RWPE1 (cell line): Measurements from ENCODE around the gene P2RY14.

Experiments
- CTCF ChIA-PET: fragments of 350-600 bp; sonication (Branson Sonifier 250); formaldehyde crosslinking; extraction: SDS; loops from one replicate; lab custom pipeline; 2021; lab: Yijun Ruan, JAX
- POLR2A ChIA-PET: fragments of 400-600 bp; formaldehyde crosslinking; extraction: SDS; loops from one replicate; lab custom pipeline; 2020; ENCODE audit warnings: antibody characterized with exemption; ENCODE audit not compliant: low non-redundant PET; lab: Yijun Ruan, JAX
- DNase-seq: peaks from one replicate; pipeline ENCODE4 v3.0.0; 2012; ENCODE audit warnings: low spot score
- H3K27ac ChIP-seq: fragments of 450-650 bp; 2 replicates; pipeline ENCODE4 v1.5.1; 2017
- TF ChIP-seq, protein P1 (sequence below): fragments of 450-650 bp; conservative IDR thresholded peaks from 2 replicates; pipeline ENCODE4 v1.5.1; 2017; ENCODE audit warnings: low read depth, mild to moderate bottlenecking

Gene P2RY14

GRCh38 chr3:151209654-151210053 is 68.7 kb downstream of the P2RY14 start:
- no peak for DNase-seq
- ChIA-PET POLR2A (no interaction called here), CTCF (interaction anchor here (0.8 kb wide), 1 partner anchor 122 kb away, joined by 3 read pairs; no protein-coding TSS in a partner anchor)
- H3K27ac ChIP-seq: no peak overlapping the region
- TF ChIP-seq, protein P1, sequence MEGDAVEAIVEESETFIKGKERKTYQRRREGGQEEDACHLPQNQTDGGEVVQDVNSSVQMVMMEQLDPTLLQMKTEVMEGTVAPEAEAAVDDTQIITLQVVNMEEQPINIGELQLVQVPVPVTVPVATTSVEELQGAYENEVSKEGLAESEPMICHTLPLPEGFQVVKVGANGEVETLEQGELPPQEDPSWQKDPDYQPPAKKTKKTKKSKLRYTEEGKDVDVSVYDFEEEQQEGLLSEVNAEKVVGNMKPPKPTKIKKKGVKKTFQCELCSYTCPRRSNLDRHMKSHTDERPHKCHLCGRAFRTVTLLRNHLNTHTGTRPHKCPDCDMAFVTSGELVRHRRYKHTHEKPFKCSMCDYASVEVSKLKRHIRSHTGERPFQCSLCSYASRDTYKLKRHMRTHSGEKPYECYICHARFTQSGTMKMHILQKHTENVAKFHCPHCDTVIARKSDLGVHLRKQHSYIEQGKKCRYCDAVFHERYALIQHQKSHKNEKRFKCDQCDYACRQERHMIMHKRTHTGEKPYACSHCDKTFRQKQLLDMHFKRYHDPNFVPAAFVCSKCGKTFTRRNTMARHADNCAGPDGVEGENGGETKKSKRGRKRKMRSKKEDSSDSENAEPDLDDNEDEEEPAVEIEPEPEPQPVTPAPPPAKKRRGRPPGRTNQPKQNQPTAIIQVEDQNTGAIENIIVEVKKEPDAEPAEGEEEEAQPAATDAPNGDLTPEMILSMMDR: no peak

DNA sequence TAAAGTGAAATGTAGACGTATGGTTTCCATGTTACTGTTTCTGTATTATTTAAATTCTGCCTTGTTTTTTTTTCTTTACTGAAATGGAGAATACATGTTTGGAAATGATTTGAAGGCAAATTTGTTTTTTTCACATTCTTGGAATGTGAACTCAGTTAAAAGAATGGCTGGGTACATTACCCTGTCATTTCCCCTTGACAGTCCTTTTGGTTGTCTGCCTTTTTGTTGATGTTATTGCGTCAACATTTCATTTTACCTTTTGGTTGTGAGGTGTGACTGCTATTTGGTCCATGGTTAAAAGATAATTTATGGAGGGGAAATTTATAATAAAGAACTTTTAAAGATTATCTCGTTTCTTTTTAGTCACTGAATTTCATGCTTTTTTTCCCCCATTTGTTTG is 72.1 kb downstream of the P2RY14 start:
- POLR2A ChIA-PET: no interaction called here
- TF ChIP-seq, protein P1: no peak
- CTCF ChIA-PET: interaction anchor here (0.6 kb wide), 1 partner anchor 80 kb away, joined by 6 read pairs; no protein-coding TSS in a partner anchor

DNA sequence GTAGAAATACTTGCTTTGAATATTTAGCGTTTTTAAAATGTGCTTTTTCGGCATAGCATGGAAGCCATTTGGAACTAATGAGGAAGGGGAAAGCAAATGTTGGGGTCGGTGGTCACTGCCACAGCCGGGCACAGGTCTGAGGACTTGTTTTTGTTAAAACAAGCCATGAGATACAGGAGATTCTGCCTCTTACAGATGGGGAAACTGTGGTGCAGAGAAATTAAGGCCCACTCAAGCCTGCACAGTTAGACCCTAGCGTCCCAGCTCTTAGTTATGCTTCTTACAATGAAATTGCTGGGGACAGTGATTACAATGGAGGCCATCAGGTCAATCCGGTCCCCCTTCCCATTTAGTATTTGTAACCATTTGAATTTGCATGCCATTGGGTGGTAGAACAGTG is 72.9 kb downstream of the P2RY14 start:
- DNase-seq: no peak
- H3K27ac ChIP-seq: no peak overlapping the region
- CTCF ChIA-PET: interaction anchor here (0.6 kb wide), 1 partner anchor 51 kb away, joined by 3 read pairs; no protein-coding TSS in a partner anchor
- POLR2A ChIA-PET: no interaction called here
- TF ChIP-seq, protein P1: no peak

More for the DNA sequence above, 72.1 kb downstream of the P2RY14 start:
- H3K27ac ChIP-seq: no peak overlapping the region
- no peak for DNase-seq

DNA sequence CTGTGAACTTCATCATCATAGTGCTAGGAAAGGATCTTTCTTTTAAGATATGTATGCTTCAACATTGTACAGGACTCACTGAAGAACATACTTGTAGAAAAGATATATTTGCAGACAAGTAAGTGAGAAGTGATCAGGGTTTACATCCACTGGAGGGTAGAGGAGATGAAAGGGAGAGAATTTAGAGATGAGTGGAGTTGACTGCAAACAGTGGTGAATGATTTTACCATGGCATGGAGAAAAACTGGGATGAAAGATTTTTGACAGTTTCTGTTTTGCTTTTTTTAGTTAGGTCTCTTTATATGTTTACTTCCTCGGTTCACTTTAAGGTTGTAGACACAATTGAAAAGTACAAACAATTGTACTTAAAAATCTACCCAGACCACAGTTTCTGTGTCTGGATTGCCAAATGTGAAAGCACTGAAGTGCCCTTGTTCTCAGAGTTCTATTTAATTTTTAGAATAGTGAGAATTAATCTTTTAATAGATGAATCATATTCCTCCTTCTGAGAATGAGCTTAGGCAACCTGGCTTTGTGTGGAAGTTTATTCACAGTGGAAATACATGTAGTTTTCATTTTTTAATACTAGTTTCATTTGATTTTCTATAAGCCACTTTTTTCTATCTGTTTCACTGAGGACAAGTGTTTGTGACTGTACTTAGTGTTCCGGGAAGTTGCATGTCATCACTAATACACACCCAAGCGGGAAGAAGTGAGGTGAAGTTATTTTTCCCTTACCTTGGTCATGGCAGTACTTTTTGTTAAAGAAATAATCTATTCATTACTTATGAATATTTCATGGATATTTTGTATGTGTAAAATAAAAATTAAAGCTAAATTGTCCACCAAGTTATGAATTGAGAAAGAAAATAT is 73.6 kb downstream of the P2RY14 start:
- ChIA-PET POLR2A (no interaction called here), CTCF (interaction anchor here (0.6 kb wide), 1 partner anchor 51 kb away, joined by 3 read pairs; no protein-coding TSS in a partner anchor)

DNA sequence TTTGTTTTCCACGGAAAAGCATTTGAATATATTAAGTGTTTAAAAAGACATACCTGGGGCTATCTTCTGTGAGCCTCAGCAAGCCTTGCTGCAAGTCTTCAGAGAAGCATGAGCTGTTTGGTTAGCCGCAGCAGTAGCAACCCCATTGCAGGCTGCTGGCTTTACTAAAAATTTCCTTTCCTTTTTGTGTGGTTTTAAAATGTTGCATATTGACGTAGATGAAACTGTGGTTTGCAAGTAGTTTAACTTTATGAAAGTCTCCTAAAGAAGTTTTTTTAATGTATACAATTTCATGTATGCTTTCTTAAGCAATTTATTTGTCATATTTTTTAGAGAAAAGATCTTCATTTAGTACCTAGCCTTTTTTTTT is 75.3 kb downstream of the P2RY14 start, which contains the start of gene GPR171:
Gene GPR171 (minus strand): TSS at position 166 of the 370 bp plus-strand sequence. CDS start 3,830 bp downstream, outside the sequence.
- ChIA-PET CTCF (interaction anchor here (1.1 kb wide), 1 partner anchor 35 kb away, joined by 5 read pairs; no protein-coding TSS in a partner anchor), POLR2A (no interaction called here)
- H3K27ac ChIP-seq: no peak within 1 kb of the TSS
- no peak for DNase-seq
- TF ChIP-seq, protein P1: no peak

More for the DNA sequence above, 73.6 kb downstream of the P2RY14 start:
- H3K27ac ChIP-seq: no peak overlapping the region
- DNase-seq: no peak
- TF ChIP-seq, protein P1: no peak

DNA sequence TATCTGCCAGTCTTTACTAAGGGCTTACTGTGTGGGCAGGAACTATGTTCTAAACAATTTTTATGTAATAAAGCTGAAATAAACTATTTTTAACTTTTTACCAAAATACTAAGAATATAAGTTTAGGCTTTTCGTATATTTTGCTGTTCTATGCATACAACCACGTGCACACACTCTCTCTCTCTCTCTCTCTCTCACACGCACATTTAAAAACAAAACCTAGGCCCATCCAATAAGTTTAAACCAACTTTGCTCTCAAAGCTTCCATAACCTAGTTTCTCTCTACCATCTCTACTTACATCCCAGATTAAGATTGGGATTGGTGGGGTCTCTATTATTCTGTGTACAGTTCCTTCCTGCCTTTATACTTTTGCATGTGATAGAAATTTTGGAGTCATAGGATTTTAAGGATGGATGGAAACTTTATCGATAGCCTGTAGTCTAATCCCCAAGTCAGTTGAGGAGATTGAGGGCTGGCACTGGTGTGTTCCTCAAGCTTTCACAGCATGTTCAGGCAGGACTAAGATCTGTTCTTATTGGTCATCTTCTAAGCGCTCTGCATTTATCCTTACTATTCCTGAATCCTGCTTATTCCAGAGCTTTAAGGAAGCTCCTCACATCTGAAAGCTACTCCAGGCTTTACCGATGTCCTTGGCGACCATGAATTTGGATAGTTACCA is 77.2 kb downstream of the P2RY14 start:
- TF ChIP-seq, protein P1: no peak
- DNase-seq: no peak
- POLR2A ChIA-PET: no interaction called here
- H3K27ac ChIP-seq: no peak overlapping the region
- CTCF ChIA-PET: interaction anchor here (0.5 kb wide), 1 partner anchor 206 kb away, joined by 4 read pairs; no protein-coding TSS in a partner anchor
